OCI-LY7 (cell line): Measurements from ENCODE around the gene SDC3.

Experiments
- EZH2phosphoT487 ChIP-seq: fragments of 200-600 bp; sonication (generic); IDR thresholded peaks from 2 replicates; pipeline ENCODE4 v1.6.1; 2018; ENCODE audit warnings: low read depth, borderline replicate concordance, mild to moderate bottlenecking, mixed run types, antibody characterized with exemption, low read length, moderate library complexity, mixed read lengths
- TF ChIP-seq, protein P1 (sequence below): fragments of 200-600 bp; sonication (generic); conservative IDR thresholded peaks from 2 replicates; pipeline ENCODE4 v1.5.1; 2014; ENCODE audit warnings: mild to moderate bottlenecking, antibody characterized with exemption, low read length, moderate library complexity, mixed read lengths

DNA sequence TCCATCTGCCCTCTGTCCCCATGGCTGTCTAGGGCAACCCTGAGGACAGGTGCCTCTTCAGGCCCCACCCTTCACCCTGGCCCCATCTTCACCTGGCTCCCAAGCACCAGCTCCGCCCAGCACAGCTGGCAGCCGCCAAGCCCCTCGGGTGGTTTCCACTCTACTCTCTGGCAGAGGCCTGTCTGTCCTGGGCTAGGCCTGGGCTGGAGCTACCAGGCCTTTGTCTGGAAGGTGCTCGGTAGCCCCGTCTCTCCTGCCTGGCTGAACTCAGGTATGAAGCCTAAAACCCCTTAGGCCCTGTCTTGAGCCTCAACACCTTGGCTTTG lies 17.4 kb downstream of the SDC3 start:
- no peak for TF ChIP-seq EZH2phosphoT487
- TF ChIP-seq, protein P1, sequence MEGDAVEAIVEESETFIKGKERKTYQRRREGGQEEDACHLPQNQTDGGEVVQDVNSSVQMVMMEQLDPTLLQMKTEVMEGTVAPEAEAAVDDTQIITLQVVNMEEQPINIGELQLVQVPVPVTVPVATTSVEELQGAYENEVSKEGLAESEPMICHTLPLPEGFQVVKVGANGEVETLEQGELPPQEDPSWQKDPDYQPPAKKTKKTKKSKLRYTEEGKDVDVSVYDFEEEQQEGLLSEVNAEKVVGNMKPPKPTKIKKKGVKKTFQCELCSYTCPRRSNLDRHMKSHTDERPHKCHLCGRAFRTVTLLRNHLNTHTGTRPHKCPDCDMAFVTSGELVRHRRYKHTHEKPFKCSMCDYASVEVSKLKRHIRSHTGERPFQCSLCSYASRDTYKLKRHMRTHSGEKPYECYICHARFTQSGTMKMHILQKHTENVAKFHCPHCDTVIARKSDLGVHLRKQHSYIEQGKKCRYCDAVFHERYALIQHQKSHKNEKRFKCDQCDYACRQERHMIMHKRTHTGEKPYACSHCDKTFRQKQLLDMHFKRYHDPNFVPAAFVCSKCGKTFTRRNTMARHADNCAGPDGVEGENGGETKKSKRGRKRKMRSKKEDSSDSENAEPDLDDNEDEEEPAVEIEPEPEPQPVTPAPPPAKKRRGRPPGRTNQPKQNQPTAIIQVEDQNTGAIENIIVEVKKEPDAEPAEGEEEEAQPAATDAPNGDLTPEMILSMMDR, result no peak
